Esophagus mucosa (tissue), 1 donor: ENCODE measurements around the gene CXorf49B. TPM values are rescaled to one million over a fixed set of nuclear protein-coding genes. Genes with fewer than 3 reads are reported as not detected.

Experiments used
- total RNA-seq: library from RNA; stranded (reverse); gene quantifications from one replicate; pipeline ENCODE4 v1.2.4, GENCODE V29; 2023
- donor health status: DM: yes; HTN: yes; CAD: no.

CXorf49B gene
- total RNA-seq, 1 donor from 2014 or later = 0.40 TPM

Other genes with a start within 250 kb of the CXorf49B start
- gene OGT, start 230.2 kb upstream of the CXorf49B start, total RNA-seq = 61.7 TPM
- 0.68 TPM for gene GCNA, start 184.9 kb upstream of the CXorf49B start, total RNA-seq
- gene CXCR3, start 144.8 kb upstream of the CXorf49B start, total RNA-seq = not detected
- gene CXorf49, start 45.1 kb upstream of the CXorf49B start, total RNA-seq = 0.40 TPM
- 1.2 TPM for gene NHSL2, start 147.5 kb downstream of the CXorf49B start, total RNA-seq